SK-N-MC (cell line): ENCODE measurements around the gene ZNF786.
A peak's percentile ranks its signal among the peaks of the same experiment; 100 is the strongest.
"Not testable (repeated sequence)": the region's sequence is repeated elsewhere in the genome, so short reads cannot be mapped to it uniquely, and the experiment has no call there.

Source experiments
- DNase-seq: peaks from one replicate; pipeline ENCODE4 v3.0.0-alpha.2; 2011; ENCODE audit warnings: low read depth, low spot score
- H3K27ac ChIP-seq: fragments of 200-600 bp; sonication (generic); 2 replicates; pipeline ENCODE4 v1.5.1; 2016; ENCODE audit warnings: mixed run types
- H3K36me3 ChIP-seq: fragments of 200-600 bp; sonication (generic); 2 replicates; pipeline ENCODE4 v1.6.1; 2017; ENCODE audit warnings: antibody characterized with exemption, low read length, mixed read lengths; ENCODE audit not compliant: insufficient read depth
- H3K4me3 ChIP-seq: fragments of 200-600 bp; sonication (generic); 2 replicates; pipeline ENCODE4 v1.5.1; 2016
- H3K9ac ChIP-seq: fragments of 200-600 bp; sonication (generic); 2 replicates; pipeline ENCODE4 v1.8.0; 2017; ENCODE audit warnings: mixed run types, mixed read lengths; ENCODE audit not compliant: insufficient read length
- H3K9me3 ChIP-seq: fragments of 200-600 bp; sonication (generic); 2 replicates; pipeline ENCODE4 v1.6.1; 2017; ENCODE audit warnings: low read depth, mild to moderate bottlenecking, antibody characterized with exemption, low read length, moderate library complexity, mixed read lengths
- EZH2 ChIP-seq: fragments of 200-600 bp; sonication (generic); IDR thresholded peaks from one replicate; pipeline ENCODE4 v1.6.1; 2017; ENCODE audit warnings: antibody characterized with exemption
- FOXP2 ChIP-seq: optimal IDR thresholded peaks from 2 replicates; pipeline ENCODE3; 2011; ENCODE audit warnings: mild to moderate bottlenecking, moderate library complexity; ENCODE audit not compliant: insufficient read depth; ENCODE audit errors: extremely low read length, control extremely low read depth
- POLR2AphosphoS5 ChIP-seq: IDR thresholded peaks from 2 replicates; pipeline ENCODE4 v1.6.1; 2012; ENCODE audit warnings: mild to moderate bottlenecking, low read depth, low read length, borderline replicate concordance

The ZNF786 gene

GRCh38 chr7:149109969-149110368 lies 19.5 kb upstream of the ZNF786 start:
- no peaks in the 10 kb centered on the region for H3K36me3 ChIP-seq
- H3K9me3 ChIP-seq = no peaks in the 10 kb centered on the region
- no peak for DNase-seq
- no peak overlapping the region for H3K9ac ChIP-seq
- no peak overlapping the region for H3K27ac ChIP-seq
- TF ChIP-seq POLR2AphosphoS5 = no peak
- no peak for TF ChIP-seq FOXP2
- no peak for TF ChIP-seq EZH2
- no peak overlapping the region for H3K4me3 ChIP-seq

- no peak for TF ChIP-seq POLR2AphosphoS5
- no peak for TF ChIP-seq EZH2
- no peak for TF ChIP-seq FOXP2
- Histone ChIP-seq H3K36me3 (no peaks in the 10 kb centered on the region), H3K4me3 (no peak overlapping the region), H3K9ac (no peak overlapping the region), H3K9me3 (no peaks in the 10 kb centered on the region), H3K27ac (no peak overlapping the region)
- no peak for DNase-seq
These were observed 14.2 kb upstream of the ZNF786 start for GRCh38 chr7:149104749-149105148.

- H3K27ac ChIP-seq = no peak overlapping the region
- no peak for DNase-seq
- TF ChIP-seq EZH2 (no peak), FOXP2 (no peak), POLR2AphosphoS5 (no peak)
- H3K36me3 ChIP-seq = no peaks in the 10 kb centered on the region
- no peaks in the 10 kb centered on the region for H3K9me3 ChIP-seq
- H3K4me3 ChIP-seq = no peak overlapping the region
- no peak overlapping the region for H3K9ac ChIP-seq
These were observed 13.7 kb upstream of the ZNF786 start for GRCh38 chr7:149104214-149104613.

GRCh38 chr7:149103424-149103823 lies 12.9 kb upstream of the ZNF786 start:
- Histone ChIP-seq H3K9ac (no peak overlapping the region), H3K36me3 (no peaks in the 10 kb centered on the region), H3K27ac (no peak overlapping the region), H3K4me3 (no peak overlapping the region), H3K9me3 (no peaks in the 10 kb centered on the region)
- no peak for DNase-seq
- TF ChIP-seq FOXP2 = no peak
- TF ChIP-seq POLR2AphosphoS5 = no peak
- TF ChIP-seq EZH2 = no peak

- TF ChIP-seq POLR2AphosphoS5 (no peak), FOXP2 (no peak), EZH2 (no peak)
- Histone ChIP-seq H3K36me3 (no peaks in the 10 kb centered on the region), H3K27ac (no peak overlapping the region), H3K9ac (no peak overlapping the region), H3K4me3 (no peak overlapping the region), H3K9me3 (no peaks in the 10 kb centered on the region)
- no peak for DNase-seq
These were observed 12.1 kb upstream of the ZNF786 start for GRCh38 chr7:149102666-149103065.

- Histone ChIP-seq H3K36me3 (no peaks in the 10 kb centered on the region), H3K9me3 (no peaks in the 10 kb centered on the region)
- no peak for TF ChIP-seq FOXP2
- no peak for TF ChIP-seq EZH2
- TF ChIP-seq POLR2AphosphoS5 = no peak
These were observed 10.3 kb upstream of the ZNF786 start for GRCh38 chr7:149100821-149101220.

GRCh38 chr7:149099058-149099457 lies 8.5 kb upstream of the ZNF786 start:
- H3K36me3 ChIP-seq = no peaks in the 10 kb centered on the region
- no peaks in the 10 kb centered on the region for H3K9me3 ChIP-seq
- H3K9ac ChIP-seq = no peak overlapping the region
- H3K4me3 ChIP-seq = no peak overlapping the region
- H3K27ac ChIP-seq = no peak overlapping the region
- TF ChIP-seq EZH2 (no peak), POLR2AphosphoS5 (no peak), FOXP2 (no peak)
- no peak for DNase-seq

More at GRCh38 chr7:149100821-149101220, 10.3 kb upstream of the ZNF786 start:
- DNase-seq = no peak
- no peak overlapping the region for H3K27ac ChIP-seq
- no peak overlapping the region for H3K9ac ChIP-seq
- no peak overlapping the region for H3K4me3 ChIP-seq

- Histone ChIP-seq H3K9me3 (no peaks in the 10 kb centered on the region), H3K27ac (no peak overlapping the region), H3K36me3 (no peaks in the 10 kb centered on the region), H3K9ac (no peak overlapping the region), H3K4me3 (no peak overlapping the region)
- no peak for DNase-seq
- TF ChIP-seq EZH2 = no peak
- TF ChIP-seq FOXP2 = no peak
- TF ChIP-seq POLR2AphosphoS5 = no peak
These were observed 6.6 kb upstream of the ZNF786 start for GRCh38 chr7:149097088-149097487.

- no peak overlapping the region for H3K9ac ChIP-seq
- peaks cover 3% of the 10 kb centered on the region; the same call in 1 of the 2 replicates for H3K36me3 ChIP-seq
- H3K27ac ChIP-seq = 0 out of 2 replicates have a peak overlapping the region, but pooled peaks have one; percentile 25
- H3K4me3 ChIP-seq = no peak overlapping the region
- no peaks in the 10 kb centered on the region for H3K9me3 ChIP-seq
- DNase-seq = no peak
- TF ChIP-seq EZH2 (no peak), POLR2AphosphoS5 (no peak), FOXP2 (no peak)
These were observed 2.7 kb upstream of the ZNF786 start for GRCh38 chr7:149093228-149093627.

- H3K9me3 ChIP-seq, H3K9ac ChIP-seq, H3K27ac ChIP-seq, H3K36me3 ChIP-seq, H3K4me3 ChIP-seq, DNase-seq: not testable (repeated sequence)
These were observed 1.7 kb upstream of the ZNF786 start for GRCh38 chr7:149092244-149092643.
